Activated T-cell treated with anti-CD3 and anti-CD28 coated beads for 48 hours (primary cell): ENCODE data around the gene ARFRP1.
A peak's percentile ranks its signal among the peaks of the same experiment; 100 is the strongest.
"Not testable (repeated sequence)": the region's sequence is repeated elsewhere in the genome, so short reads cannot be mapped to it uniquely, and the experiment has no call there.

ENCODE experiments used
- DNase-seq: peaks from one replicate; pipeline ENCODE4 v3.0.0-alpha.2; 2020; ENCODE audit warnings: low read depth

ARFRP1 gene

DNA sequence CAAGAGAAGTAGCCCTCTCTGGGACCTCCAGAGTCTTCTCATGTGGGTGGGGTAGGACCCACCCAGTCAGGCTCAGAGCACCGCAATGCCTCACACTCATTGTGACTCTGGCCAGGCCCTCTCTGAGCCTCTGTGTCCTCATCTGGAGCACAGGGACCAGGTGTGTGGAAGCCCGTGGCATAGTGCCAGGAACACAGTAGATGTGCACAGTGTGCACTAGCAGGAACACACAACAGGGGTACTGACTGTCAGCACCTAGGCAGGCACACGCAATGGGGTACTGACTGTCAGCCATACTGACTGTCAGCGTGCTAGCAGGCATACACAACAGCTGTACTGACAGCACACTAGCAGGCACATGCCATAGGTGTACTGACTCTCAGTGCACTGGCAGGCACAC is 52.5 kb downstream of the ARFRP1 start:
- no peak for DNase-seq

GRCh38 chr20:63653974-63654668 is 53.7 kb downstream of the ARFRP1 start:
- no peak for DNase-seq

DNA sequence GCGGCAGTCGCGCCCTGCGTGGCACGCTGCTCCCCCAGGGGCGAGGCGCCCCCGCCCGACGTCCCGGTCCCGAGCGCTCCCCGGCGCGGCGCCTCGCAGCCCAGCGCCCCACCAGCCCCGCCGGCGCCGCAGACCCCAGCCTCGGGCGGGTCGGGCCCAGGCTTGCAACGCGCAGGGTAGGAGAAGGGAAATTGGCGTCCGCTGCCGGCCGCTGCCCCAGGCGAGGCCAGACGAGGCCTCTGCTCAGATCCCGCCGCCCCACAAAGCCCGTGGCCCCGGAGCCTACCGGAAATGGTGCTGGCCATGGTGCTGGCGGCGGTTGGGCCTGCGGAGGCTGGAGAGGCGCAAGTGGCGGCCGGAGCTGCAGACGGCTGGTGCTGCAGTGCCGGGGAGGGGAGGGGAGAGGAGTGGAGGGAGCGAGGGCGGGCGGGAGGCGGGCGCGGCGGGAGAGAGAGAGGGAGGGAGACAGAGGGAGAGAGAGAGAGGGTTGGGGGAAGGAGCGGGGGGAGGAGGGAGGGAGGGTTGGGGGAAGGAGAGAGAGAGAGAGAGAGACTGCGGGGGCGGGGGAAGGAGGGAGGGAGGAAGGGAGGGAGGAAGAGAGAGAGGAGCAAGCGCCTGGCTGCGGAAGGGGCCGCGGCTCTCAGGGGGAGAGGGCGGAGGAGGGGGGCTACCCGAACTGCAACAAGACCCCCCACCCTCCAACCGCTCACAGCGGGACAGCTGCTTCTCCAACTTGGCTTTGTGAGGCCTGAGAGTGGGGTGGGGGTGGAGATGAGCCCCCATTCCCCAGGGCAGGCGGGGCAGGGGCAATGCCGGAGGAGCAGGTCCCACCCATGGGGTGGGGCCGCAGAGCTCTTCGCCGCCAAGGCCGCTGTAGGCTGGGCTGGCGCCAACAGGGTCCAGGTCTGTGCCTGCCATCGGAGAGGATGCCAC is 54.5 kb downstream of the ARFRP1 start, which contains the start of gene STMN3:
STMN3 (minus strand) TSS at position 384 of the 933 bp plus-strand sequence; CDS start at position 305, 79 bp downstream.
- DNase-seq: peak; percentile 64

DNA sequence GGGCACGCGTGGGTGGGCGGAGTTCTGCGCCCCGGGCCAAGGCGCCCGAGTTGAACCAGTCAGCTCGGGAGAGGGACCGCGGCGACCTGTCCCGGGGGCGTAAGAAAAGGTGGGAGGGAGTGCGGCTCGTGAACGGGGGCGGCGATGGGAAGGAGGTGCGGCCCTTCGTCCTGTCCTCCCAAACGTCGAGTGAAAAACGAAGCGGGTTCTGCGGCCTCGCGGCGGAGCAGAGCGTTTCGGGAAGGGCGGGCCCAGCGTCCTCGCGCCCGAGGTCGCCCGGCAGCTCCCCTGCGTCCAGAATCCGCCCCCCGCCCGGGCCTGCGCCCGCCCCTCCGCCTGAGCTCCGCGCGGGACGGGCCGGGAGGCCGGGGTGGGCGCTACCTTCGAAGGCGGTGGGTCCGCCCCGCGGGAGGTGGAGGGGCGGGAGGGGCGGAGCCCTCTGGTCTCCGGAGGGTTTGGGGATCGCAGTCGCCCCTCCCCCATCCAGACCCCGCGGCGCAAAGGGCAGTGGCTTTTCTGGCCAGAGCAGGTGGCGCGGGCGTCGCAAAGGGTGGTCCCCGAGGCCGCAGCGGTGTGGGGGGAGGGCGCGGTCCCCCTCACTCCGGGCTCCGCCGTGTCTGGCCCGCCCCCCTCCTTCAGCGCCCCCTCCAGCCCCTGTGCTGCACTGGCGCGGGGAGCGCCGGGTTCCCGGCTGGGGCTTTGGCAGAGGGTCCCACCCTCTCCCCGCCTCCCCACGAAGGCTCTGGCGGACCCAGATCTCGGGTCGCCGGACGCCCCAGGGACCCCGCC is 55.4 kb downstream of the ARFRP1 start:
- no peak for DNase-seq

DNA sequence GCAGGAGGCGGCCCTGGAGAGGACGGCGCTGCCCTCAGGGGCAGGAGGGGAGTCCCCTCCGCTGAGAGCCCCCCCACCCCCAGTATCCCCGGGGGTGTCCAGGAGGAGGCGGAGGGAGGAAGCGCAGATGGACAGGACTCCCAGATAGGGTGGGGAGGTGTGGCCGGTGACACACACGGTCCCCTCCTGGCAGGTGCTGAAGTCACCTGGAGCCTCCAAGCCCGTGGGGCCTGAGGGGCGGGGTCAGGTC is 55.9 kb downstream of the ARFRP1 start:
- DNase-seq: no peak

DNA sequence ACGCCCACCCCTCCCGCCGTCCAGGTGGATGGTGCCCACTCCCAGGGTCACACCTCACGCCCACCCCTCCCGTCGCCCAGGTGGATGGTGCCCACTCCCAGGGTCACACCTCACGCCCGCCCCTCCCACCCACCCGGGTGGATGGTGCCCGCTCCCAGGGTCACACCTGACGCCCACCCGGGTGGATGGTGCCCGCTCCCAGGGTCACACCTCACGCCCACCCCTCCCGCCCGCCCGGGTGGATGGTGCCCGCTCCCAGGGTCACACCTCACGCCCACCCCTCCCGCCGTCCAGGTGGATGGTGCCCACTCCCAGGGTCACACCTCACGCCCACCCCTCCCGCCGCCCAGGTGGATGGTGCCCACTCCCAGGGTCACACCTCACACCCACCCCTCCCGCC is 57.3 kb downstream of the ARFRP1 start:
- DNase-seq: not testable (repeated sequence)

GRCh38 chr20:63648895-63649589 is 58.7 kb downstream of the ARFRP1 start:
- DNase-seq: no peak
